K562 (cell line): ENCODE data around the gene TTC6. TPM values are rescaled to one million over a fixed set of nuclear protein-coding genes. Genes with fewer than 3 reads are reported as not detected.

Source experiments
- ATAC-seq: fragments of 200-7000 bp; cut with Tn5 transposase; 3 replicates; pipeline ENCODE4 v1.9.1; 2020; ENCODE audit warnings: moderate library complexity
- BruUV-seq: library from RNA; stranded (reverse); fragments of 400-500 nt; replicated peaks from 2 replicates; lab custom pipeline; 2021; lab: Mats Ljungman, UMichigan
- CTCF ChIA-PET: fragments of 300-600 bp; formaldehyde crosslinking; extraction: SDS; loops from one replicate; lab custom pipeline; 2021; ENCODE audit warnings: low intra/inter-chr PET ratio; lab: Yijun Ruan, JAX
- POLR2A ChIA-PET: fragments of 300-600, 350-650 bp; sonication (Branson Sonifier 250); formaldehyde crosslinking; extraction: SDS; loops from one replicate; lab custom pipeline; 2021; ENCODE audit warnings: antibody characterized with exemption, inconsistent platforms; lab: Yijun Ruan, JAX
- DNase-seq, 4 experiments: peaks; one replicate each; pipeline versions ENCODE4 v3.0.0 to v3.0.0-alpha.2; 2011 to 2018; ENCODE audit warnings: low spot score in 3 of 4, mixed read lengths in 3 of 4; ENCODE audit errors: extremely low read depth in 1 of 4
- FAIRE-seq: peaks from 2 replicates; lab custom pipeline; 2011; peaks lifted over from hg19 to GRCh38; lab: Jason Lieb, UNC
- H2AFZ ChIP-seq: 2 replicates; pipeline ENCODE4 v1.6.0; 2011; ENCODE audit warnings: low read depth, low read length, control low read depth, inconsistent platforms
- H3K27ac ChIP-seq: fragments of 200-600 bp; 3 replicates; pipeline ENCODE4 v1.8.0; 2011; ENCODE audit warnings: low read depth, mild to moderate bottlenecking, control low read depth, inconsistent platforms, low read length, moderate library complexity, mixed read lengths; ENCODE audit errors: extremely low read depth
- H3K27me3 ChIP-seq, 2 experiments: fragments of 300-600 bp in 1 of 2; 2 replicates in 1 of 2; 3 replicates in 1 of 2; pipeline versions ENCODE4 v1.6.0 to v1.8.0; 2011; ENCODE audit warnings: inconsistent platforms in 2 of 2, low read length in 2 of 2, mild to moderate bottlenecking in 1 of 2, mixed read lengths in 1 of 2, moderate library complexity in 1 of 2; ENCODE audit not compliant: control insufficient read depth in 2 of 2, insufficient read depth in 2 of 2
- H3K36me3 ChIP-seq: fragments of 300-600 bp; 3 replicates; pipeline ENCODE4 v1.8.0; 2011; ENCODE audit warnings: mild to moderate bottlenecking, low read length, inconsistent platforms; ENCODE audit not compliant: control insufficient read depth, insufficient read depth
- H3K4me1 ChIP-seq, 2 experiments: fragments of 200-600 bp in 1 of 2; replicated peaks in 1 of 2; 2 replicates in 1 of 2; 3 replicates in 1 of 2; pipeline versions ENCODE4 v1.5.1 to v1.8.0; 2011; ENCODE audit warnings: inconsistent platforms in 2 of 2, low read length in 2 of 2, mild to moderate bottlenecking in 1 of 2, mixed read lengths in 1 of 2, moderate library complexity in 1 of 2; ENCODE audit not compliant: control insufficient read depth in 2 of 2, insufficient read depth in 2 of 2
- H3K4me2 ChIP-seq: 2 replicates; pipeline ENCODE4 v1.6.1; 2011; ENCODE audit warnings: low read length, control low read depth, inconsistent platforms, mixed read lengths; ENCODE audit not compliant: insufficient read depth
- H3K4me3 ChIP-seq: fragments of 200-600 bp; sonication (generic), shearing (Covaris generic); 2 replicates; pipeline ENCODE4 v1.5.1; 2016; ENCODE audit warnings: control low read depth, inconsistent platforms
- H3K79me2 ChIP-seq: fragments of 200-600 bp; 3 replicates; pipeline ENCODE4 v1.8.0; 2011; ENCODE audit warnings: low read length, inconsistent platforms; ENCODE audit not compliant: control insufficient read depth, insufficient read depth
- H3K9ac ChIP-seq, 2 experiments: 2 replicates each; pipeline versions ENCODE4 v1.6.0 to v1.6.1; 2011; ENCODE audit warnings: low read depth in 2 of 2, low read length in 2 of 2, control low read depth in 1 of 2, inconsistent platforms in 1 of 2, mild to moderate bottlenecking in 1 of 2, mixed read lengths in 1 of 2; ENCODE audit not compliant: insufficient read depth in 1 of 2
- H3K9me1 ChIP-seq: one replicate; pipeline ENCODE4 v1.6.0; 2011; ENCODE audit warnings: inconsistent platforms, mild to moderate bottlenecking, low read length, moderate library complexity; ENCODE audit not compliant: control insufficient read depth, insufficient read depth
- H3K9me3 ChIP-seq: replicated peaks from 2 replicates; pipeline ENCODE4 v1.5.1; 2011; ENCODE audit warnings: low read depth, low read length, inconsistent platforms; ENCODE audit not compliant: control insufficient read depth, insufficient read depth
- H4K20me1 ChIP-seq: replicated peaks from 2 replicates; pipeline ENCODE4 v1.6.1; 2011; ENCODE audit warnings: low read length, inconsistent platforms, mixed read lengths; ENCODE audit not compliant: control insufficient read depth, insufficient read depth
- CREB3 ChIP-seq: fragments of 450-650 bp; conservative IDR thresholded peaks from 2 replicates; pipeline ENCODE4 v1.6.1; 2016; ENCODE audit warnings: missing genetic modification characterization, low read depth, mild to moderate bottlenecking, missing compliant biosample characterization, moderate library complexity
- FOXO4 ChIP-seq: fragments of 450-650 bp; formaldehyde crosslinking; IDR thresholded peaks from 2 replicates; pipeline ENCODE4 v1.4.0; 2020; ENCODE audit warnings: mild to moderate bottlenecking, moderate library complexity
- KDM1A ChIP-seq, 2 experiments: fragments of 450-650 bp; IDR thresholded peaks; 2 replicates each; pipeline ENCODE4 v1.6.1; 2016; ENCODE audit warnings: mild to moderate bottlenecking in 2 of 2
- POLR2G ChIP-seq: fragments of 200-400 bp; formaldehyde crosslinking; IDR thresholded peaks from 2 replicates; pipeline ENCODE4 v1.6.1; 2017; ENCODE audit warnings: low read depth, mild to moderate bottlenecking, antibody characterized with exemption, low read length, moderate library complexity
- ZBTB26 ChIP-seq: fragments of 450-650 bp; formaldehyde crosslinking; IDR thresholded peaks from 2 replicates; pipeline ENCODE4 v1.4.0; 2022; ENCODE audit warnings: missing genetic modification characterization
- WGBS: fragments of 100-300 bp; shearing (Covaris generic); methylation state at CpG from one replicate; pipeline ENCODE4 v1.1.6; 2016; ENCODE audit warnings: low coverage, mixed read lengths; ENCODE audit not compliant: insufficient coverage; ENCODE audit errors: missing lambda C conversion rate; 5-methylcytosine and 5-hydroxymethylcytosine counted together
- in situ Hi-C: fragments of 300-500 bp; cut with MboI; formaldehyde crosslinking; loops from 4 replicates; pipeline ENCODE4 v1.15.0; 2018; ENCODE audit warnings: inconsistent platforms, mixed read lengths
- intact Hi-C: fragments of 100-400 bp; cut with micrococcal nuclease; formaldehyde crosslinking; loops from 2 replicates; pipeline ENCODE4 v1.14.2; 2022
- polyA plus RNA-seq, 8 experiments: library from polyadenylated mRNA; depleted of rRNA in 4 of 8; stranded (reverse) in 5 of 8; unstranded in 3 of 8; fragments of >200 nt; fragmentation: Nextera tagmentation in 2 of 8; fragmentation: Illumina TruSeq in 1 of 8; extraction: Ambion mirVana in 2 of 8; extraction: Trizol in 1 of 8; gene quantifications; 2 replicates each; pipeline versions ENCODE4 v1.2.1 to v1.2.3, GENCODE V29; 2011 to 2014; ENCODE audit warnings: inconsistent platforms in 1 of 8, missing spikeins in 1 of 8
- total RNA-seq, 7 experiments: library from RNA; depleted of rRNA in 6 of 7; stranded (reverse); fragments of >200 nt in 6 of 7; fragmentation: Illumina TruSeq in 2 of 7; extraction: Trizol in 2 of 7; gene quantifications; 2 replicates each; pipeline versions ENCODE4 v1.2.1 to v1.2.3, GENCODE V29; 2011 to 2021; ENCODE audit warnings: low replicate concordance in 1 of 7
- TF ChIP-seq, protein P1 (sequence below): fragments of 250-450 bp; sonication (Bioruptor Pico); IDR thresholded peaks from 2 replicates; pipeline ENCODE4 v1.5.1; 2021; ENCODE audit warnings: mild to moderate bottlenecking

Gene TTC6
- total and polyA plus RNA-seq, 9 of the 15 experiments (the other 6 are each of a cell fraction or from before 2014, with no cell fraction given), result 0.04 to 0.23 (median 0.08) TPM; not detected in 5

DNA sequence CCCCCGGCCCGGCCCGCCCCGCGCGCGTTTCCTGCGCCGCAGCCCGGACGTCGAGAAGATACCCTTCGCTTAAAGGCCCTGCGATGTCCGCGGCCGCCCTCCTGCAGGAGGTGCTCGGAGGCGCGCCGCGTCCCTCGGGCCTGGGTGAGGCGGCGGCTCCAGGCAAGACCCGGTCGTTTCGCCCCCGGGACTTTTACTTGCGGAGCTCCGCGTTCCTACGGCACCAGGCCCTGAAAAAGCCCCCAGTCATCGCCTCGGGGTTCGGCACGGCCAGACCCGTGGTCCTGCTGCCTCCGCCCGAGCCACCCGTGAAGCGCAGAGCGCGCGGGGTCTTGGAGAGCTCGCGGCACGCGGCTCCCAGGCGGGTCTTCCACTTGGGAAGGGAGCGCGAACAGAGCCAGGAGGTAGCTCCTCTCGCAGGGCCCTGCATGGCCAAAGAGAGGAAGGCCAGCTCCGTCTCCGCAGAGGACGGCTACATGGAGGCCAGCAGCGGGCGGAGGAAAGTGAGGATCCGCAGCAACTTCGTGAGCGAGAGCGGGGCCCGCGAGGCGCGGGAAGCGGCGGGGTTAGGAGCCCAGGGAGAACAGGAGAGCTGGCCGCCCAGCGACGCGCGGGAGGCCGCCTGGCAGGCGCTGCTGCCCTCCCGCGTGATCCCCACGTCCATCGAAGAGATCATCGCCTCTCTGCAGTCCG, 26.9 kb downstream of the TTC6 start:
- H2AFZ ChIP-seq, result no peak overlapping the region
- H3K9ac ChIP-seq, result no peak overlapping the region
- H3K4me3 ChIP-seq, result no peak overlapping the region
- BruUV-seq, result no TSS peak
- in situ Hi-C loops (no loop called here), intact Hi-C loops (no loop called here)
- no peaks in the 10 kb centered on the region for H3K9me3 ChIP-seq
- TF ChIP-seq CREB3 (tag) (no peak), POLR2G (no peak), ZBTB26 (CRISPR knock-in tag) (no peak), KDM1A (IDR thresholded peaks at IDR 0.05) (no peak), FOXO4 (CRISPR knock-in tag) (no peak)
- TF ChIP-seq, protein P1, sequence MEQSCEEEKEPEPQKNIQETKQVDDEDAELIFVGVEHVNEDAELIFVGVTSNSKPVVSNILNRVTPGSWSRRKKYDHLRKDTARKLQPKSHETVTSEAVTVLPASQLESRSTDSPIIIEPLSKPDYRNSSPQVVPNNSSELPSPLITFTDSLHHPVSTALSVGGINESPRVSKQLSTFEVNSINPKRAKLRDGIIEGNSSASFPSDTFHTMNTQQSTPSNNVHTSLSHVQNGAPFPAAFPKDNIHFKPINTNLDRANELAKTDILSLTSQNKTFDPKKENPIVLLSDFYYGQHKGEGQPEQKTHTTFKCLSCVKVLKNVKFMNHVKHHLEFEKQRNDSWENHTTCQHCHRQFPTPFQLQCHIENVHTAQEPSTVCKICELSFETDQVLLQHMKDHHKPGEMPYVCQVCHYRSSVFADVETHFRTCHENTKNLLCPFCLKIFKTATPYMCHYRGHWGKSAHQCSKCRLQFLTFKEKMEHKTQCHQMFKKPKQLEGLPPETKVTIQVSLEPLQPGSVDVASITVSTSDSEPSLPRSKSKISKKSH (CRISPR knock-in tag), result no peak
- TF ChIP-seq, all 486 proteins: peak for 0
- no peak for FAIRE-seq
- Histone ChIP-seq H3K36me3 (no peaks in the 10 kb centered on the region), H3K4me2 (no peak overlapping the region), H3K4me1 (peaks cover 0 to 6% of the 10 kb centered on the region in 2 experiments; a peak in 2 of 5 replicates), H3K27me3 (peaks cover 6 to 10% of the 10 kb centered on the region in 2 experiments; a peak in 3 of 5 replicates), H3K9me1 (no peaks in the 10 kb centered on the region), H3K79me2 (no peaks in the 10 kb centered on the region), H3K27ac (no peak overlapping the region), H4K20me1 (no peaks in the 10 kb centered on the region)
- no peak for DNase-seq
- ChIA-PET CTCF (no interaction called here), POLR2A (no interaction called here)
- no peak for ATAC-seq
- WGBS, result 22% methylated on average over 31 of the region's 81 CpGs
